Choroid plexus epithelial cell (primary cell): ENCODE results near the gene MYL3.

Experiments
- DNase-seq: peaks from one replicate; pipeline ENCODE4 v3.0.0-alpha.2; 2010; ENCODE audit warnings: low read depth
- H3K4me3 ChIP-seq: 2 replicates; pipeline ENCODE4 v1.5.1; 2011; ENCODE audit warnings: low read depth, mild to moderate bottlenecking, control low read depth, low read length, moderate library complexity
- CTCF ChIP-seq: conservative IDR thresholded peaks from 2 replicates; pipeline ENCODE4 v1.5.1; 2011; ENCODE audit warnings: low read depth, mild to moderate bottlenecking, control low read depth, inconsistent platforms, low read length, moderate library complexity

Gene MYL3

GRCh38 chr3:46869440-46869839 is 6.2 kb upstream of the MYL3 start:
- TF ChIP-seq CTCF = no peak

GRCh38 chr3:46868948-46869347 is 5.7 kb upstream of the MYL3 start:
- no peak for TF ChIP-seq CTCF
- no peak for DNase-seq
- H3K4me3 ChIP-seq = no peak overlapping the region

More at GRCh38 chr3:46869440-46869839, 6.2 kb upstream of the MYL3 start:
- no peak overlapping the region for H3K4me3 ChIP-seq
- DNase-seq = no peak

- H3K4me3 ChIP-seq = no peak overlapping the region
- TF ChIP-seq CTCF = no peak
- DNase-seq = no peak
Measured at GRCh38 chr3:46868287-46868686, 5.0 kb upstream of the MYL3 start.

- no peak overlapping the region for H3K4me3 ChIP-seq
- DNase-seq = peak; percentile 38
- no peak for TF ChIP-seq CTCF
Measured at GRCh38 chr3:46867550-46867898, 4.3 kb upstream of the MYL3 start.

- no peak overlapping the region for H3K4me3 ChIP-seq
- TF ChIP-seq CTCF = peak; percentile 90
- DNase-seq = peak; percentile 53
Measured at GRCh38 chr3:46866720-46867549, 3.7 kb upstream of the MYL3 start.

GRCh38 chr3:46866032-46866595 is 2.9 kb upstream of the MYL3 start:
- no peak overlapping the region for H3K4me3 ChIP-seq
- no peak for TF ChIP-seq CTCF
- no peak for DNase-seq

GRCh38 chr3:46865546-46865945 is 2.3 kb upstream of the MYL3 start:
- no peak for TF ChIP-seq CTCF
- no peak for DNase-seq
- H3K4me3 ChIP-seq = no peak overlapping the region
